ENCODE results near the gene CFAP70. TPM values are rescaled to one million over a fixed set of nuclear protein-coding genes. Genes with fewer than 3 reads are reported as not detected.
"Not testable (repeated sequence)": the region's sequence is repeated elsewhere in the genome, so short reads cannot be mapped to it uniquely, and the experiment has no call there.

CFAP70 gene
- total RNA-seq, 1 donor, result 0.43 TPM

DNA sequence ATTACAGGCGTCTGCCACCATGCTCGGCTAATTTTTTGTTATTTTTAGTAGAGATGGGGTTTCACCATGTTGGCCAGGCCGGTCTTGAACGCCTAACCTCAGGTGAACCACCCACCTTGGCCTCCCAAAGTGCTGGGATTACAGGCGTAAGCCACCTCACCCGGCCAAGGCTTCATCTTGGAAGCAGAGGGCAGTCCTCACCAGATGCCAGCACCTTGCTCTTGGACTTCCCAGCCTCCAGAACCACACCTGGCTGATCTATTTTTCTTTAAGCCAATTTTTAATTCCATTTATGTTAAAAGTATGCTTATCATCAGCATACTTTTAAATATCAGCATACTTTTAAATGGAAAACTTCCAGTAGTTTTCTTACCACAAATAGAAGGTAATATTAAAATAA lies 43.0 kb upstream of the CFAP70 start:
- TF ChIP-seq, protein P1, sequence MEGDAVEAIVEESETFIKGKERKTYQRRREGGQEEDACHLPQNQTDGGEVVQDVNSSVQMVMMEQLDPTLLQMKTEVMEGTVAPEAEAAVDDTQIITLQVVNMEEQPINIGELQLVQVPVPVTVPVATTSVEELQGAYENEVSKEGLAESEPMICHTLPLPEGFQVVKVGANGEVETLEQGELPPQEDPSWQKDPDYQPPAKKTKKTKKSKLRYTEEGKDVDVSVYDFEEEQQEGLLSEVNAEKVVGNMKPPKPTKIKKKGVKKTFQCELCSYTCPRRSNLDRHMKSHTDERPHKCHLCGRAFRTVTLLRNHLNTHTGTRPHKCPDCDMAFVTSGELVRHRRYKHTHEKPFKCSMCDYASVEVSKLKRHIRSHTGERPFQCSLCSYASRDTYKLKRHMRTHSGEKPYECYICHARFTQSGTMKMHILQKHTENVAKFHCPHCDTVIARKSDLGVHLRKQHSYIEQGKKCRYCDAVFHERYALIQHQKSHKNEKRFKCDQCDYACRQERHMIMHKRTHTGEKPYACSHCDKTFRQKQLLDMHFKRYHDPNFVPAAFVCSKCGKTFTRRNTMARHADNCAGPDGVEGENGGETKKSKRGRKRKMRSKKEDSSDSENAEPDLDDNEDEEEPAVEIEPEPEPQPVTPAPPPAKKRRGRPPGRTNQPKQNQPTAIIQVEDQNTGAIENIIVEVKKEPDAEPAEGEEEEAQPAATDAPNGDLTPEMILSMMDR (IDR thresholded peaks at IDR 0.05; ENCODE audit: insufficient read depth, low read depth, low read length), result no peak
- no peak overlapping the region for H3K4me3 ChIP-seq (ENCODE audit: low read depth, low read length)
- DNase-seq (ENCODE audit: low read depth), result no peak

DNA sequence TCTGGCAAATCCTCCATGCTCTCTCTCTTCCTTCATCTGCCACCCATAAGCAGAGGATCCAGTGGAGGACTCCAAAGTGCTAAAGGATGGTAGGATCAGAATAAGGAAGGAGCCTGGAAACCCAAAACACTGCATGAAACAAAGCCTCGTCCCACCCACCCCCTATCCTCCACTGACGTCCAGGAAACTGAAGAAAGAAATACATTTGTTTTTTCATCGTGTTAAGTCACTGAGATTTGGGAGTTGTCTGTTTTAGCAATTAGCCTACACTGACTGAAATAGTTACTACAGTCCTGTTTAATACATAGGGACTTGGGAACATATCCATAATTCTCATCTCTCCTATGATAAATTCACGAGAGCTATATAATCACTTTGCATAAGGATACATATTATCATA lies 40.4 kb upstream of the CFAP70 start:
- no peak overlapping the region for H3K4me3 ChIP-seq (ENCODE audit: low read depth, low read length)
- TF ChIP-seq, protein P1 (IDR thresholded peaks at IDR 0.05; ENCODE audit: insufficient read depth, low read depth, low read length), result no peak
- DNase-seq (ENCODE audit: low read depth), result no peak

DNA sequence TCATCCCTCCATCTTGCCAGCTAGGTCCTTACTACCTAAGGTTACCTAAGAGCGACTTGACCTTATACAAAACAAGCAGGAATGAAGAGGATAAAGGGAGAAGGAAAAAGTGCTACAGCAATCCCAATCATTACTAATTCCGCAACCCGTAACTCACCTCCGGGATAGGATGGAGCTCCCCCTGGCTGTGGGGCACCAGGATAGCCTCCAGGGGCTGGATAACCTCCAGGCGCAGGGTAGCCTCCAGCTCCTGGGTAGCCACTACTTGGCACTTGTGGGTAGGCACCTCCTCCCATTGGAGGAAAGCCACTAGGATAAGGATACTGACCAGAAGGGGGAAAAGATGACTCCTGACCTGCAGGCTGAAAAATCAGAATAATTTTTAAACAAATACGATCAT lies 39.4 kb upstream of the CFAP70 start:
- TF ChIP-seq, protein P1 (IDR thresholded peaks at IDR 0.05; ENCODE audit: insufficient read depth, low read depth, low read length), result peak; percentile 9
- H3K4me3 ChIP-seq (ENCODE audit: low read depth, low read length), result no peak overlapping the region
- DNase-seq (ENCODE audit: low read depth), result no peak

DNA sequence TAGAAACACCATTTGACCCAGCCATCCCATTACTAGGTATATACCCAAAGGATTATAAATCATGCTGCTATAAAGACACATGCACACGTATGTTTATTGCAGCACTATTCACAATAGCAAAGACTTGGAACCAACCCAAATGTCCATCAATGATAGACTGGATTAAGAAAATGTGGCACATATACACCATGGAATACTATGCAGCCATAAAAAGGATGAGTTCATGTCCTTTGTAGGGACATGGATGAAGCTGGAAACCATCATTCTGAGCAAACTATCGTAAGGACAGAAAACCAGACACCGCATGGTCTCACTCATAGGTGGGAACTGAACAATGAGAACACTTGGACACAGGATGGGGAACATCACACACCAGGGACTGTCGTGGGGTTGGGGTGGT lies 35.7 kb upstream of the CFAP70 start:
- not testable (repeated sequence) for DNase-seq (ENCODE audit: low read depth); H3K4me3 ChIP-seq (ENCODE audit: low read depth, low read length)

DNA sequence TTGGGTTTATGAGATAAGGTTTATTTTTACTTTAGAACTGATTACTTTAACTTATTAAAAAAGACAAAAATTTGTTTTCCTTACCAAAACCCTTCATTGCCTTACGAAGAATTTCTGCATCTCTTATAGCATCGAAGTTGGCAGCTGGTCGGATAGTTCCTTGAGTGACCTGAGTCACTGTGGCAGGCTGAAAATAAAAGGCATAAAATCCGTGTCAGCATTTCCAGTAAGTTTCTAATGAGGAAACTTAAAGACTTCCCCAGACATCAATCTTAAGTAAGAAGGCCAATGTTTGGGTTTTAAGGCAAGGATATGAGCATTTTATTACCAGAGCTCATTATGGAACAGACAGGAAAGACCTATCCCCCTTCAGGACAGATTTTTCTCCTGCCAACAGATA lies 29.6 kb upstream of the CFAP70 start:
- no peak for DNase-seq (ENCODE audit: low read depth)
- TF ChIP-seq, protein P1 (IDR thresholded peaks at IDR 0.05; ENCODE audit: insufficient read depth, low read depth, low read length), result no peak
- no peak overlapping the region for H3K4me3 ChIP-seq (ENCODE audit: low read depth, low read length)

DNA sequence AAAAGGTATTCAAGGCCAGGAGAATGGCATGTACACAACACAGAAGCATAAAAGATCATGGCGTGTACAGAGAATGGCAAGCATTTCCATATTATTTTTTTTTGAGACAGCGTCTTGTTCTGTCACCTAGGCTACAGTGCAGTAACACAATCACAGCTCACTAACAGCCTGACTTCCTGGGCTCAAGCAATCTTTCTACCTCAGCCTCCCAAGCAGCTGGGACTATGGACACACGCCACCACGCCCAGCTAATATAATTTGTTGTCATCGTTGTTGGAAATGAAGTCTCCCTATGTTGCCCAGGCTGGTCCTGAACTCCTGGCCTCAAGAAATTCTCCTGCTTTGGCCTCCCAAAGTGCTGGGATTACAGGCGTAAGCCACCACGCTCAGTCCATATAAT lies 27.9 kb upstream of the CFAP70 start:
- TF ChIP-seq, protein P1 (IDR thresholded peaks at IDR 0.05; ENCODE audit: insufficient read depth, low read depth, low read length), result no peak
- no peak overlapping the region for H3K4me3 ChIP-seq (ENCODE audit: low read depth, low read length)
- no peak for DNase-seq (ENCODE audit: low read depth)

DNA sequence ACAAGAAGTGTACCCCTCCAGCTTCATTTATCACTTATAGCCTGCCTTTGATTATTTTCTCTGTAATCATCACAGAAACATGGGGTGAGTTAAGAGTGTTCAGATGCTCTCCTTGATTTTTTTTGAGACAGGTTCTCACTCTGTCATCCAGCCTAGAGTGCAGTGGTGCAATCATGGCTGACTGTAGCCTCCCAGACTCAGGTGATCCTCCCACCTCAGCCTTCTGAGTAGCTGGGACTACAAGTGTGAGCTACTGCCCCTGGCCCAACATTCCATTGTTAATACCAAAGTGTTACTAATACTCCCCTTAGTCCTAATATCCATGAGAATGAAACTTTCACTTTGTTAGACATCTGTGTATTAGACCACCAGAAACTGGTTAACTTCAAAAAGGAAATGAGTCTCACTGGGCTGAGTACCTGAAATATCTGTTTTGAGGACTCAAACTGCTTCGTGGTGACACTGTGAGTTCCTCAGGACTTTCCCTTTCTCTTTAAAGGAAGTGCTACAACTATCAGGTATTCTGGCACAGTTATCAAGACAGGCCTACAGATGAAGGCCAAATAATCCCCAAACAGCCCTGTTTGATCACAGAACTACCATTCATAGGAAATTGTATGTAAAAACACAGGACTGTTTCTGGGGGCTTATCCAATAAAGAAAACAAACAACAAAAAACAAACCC lies 20.5 kb upstream of the CFAP70 start:
- no peak for DNase-seq (ENCODE audit: low read depth)
- TF ChIP-seq, protein P1 (IDR thresholded peaks at IDR 0.05; ENCODE audit: insufficient read depth, low read depth, low read length), result no peak
- H3K4me3 ChIP-seq (ENCODE audit: low read depth, low read length), result no peak overlapping the region

Measured in fibroblast of villous mesenchyme (primary cell).